ENCODE data around the gene ZFC3H1. TPM values are rescaled to one million over a fixed set of nuclear protein-coding genes. Genes with fewer than 3 reads are reported as not detected.
A peak's percentile ranks its signal among the peaks of the same experiment; 100 is the strongest.

Gene ZFC3H1
- total and polyA plus RNA-seq, 2 of the 13 experiments (the other 11 are each of a cell fraction or from before 2014, with no cell fraction given), result 17.1 to 38.3 TPM

DNA sequence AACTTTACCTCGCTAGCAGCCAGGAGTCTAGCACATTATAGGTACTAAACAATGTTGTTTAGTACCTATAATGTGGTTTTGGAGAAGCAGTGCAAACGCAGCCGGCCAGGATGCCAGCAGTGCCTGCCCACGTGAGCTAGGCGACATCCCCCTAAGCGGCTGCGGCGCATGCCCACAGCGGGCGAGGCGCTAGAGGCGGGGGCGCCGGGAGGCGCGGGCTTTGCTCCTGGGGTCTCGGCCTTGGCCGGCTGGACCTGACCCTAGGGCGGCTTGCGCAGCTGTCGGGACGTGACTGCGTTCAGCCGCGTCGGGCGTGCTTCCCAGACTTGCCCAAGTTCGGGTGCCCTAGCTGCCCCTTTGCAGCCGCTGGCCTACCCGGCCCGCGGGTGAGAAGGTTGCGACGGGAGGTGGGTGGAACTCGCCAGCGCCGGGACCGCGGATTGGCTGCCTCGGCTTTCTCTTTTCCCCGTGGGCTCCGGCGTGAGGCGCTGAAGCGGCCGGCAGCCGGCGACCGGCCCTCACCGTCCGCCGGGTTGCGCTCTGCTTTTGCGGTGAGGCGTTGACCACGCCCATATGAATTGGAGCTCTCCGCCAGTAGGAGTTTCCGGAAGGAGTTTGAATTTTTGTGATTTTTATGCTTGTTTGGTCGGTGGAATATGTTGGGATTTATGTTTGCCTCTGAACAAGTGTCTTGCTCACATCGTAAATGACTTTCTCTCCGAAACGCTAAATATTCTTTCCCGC is 22.4 kb upstream of the ZFC3H1 start, which contains the start of gene TMEM19 (continued):
- TF ChIP-seq NFYB (CRISPR knock-in tag; IDR thresholded peaks at IDR 0.05) (peak; percentile 84), HMGA1 (CRISPR knock-in tag; conservative IDR thresholded peaks at IDR 0.05) (no peak), HNRNPUL1 (IDR thresholded peaks at IDR 0.05; ENCODE audit: low read depth, low read length) (no peak; the same call in 1 of the 2 replicates), RBFOX2 (IDR thresholded peaks at IDR 0.05; ENCODE audit: low read depth, low read length) (peak; percentile 93), RFXANK (CRISPR knock-in tag; IDR thresholded peaks at IDR 0.05) (peak; percentile 77; the same call in 1 of the 2 replicates), ZNF337 (CRISPR knock-in tag; IDR thresholded peaks at IDR 0.05; ENCODE audit: borderline replicate concordance, low read depth) (no peak), ZNF564 (CRISPR knock-in tag; IDR thresholded peaks at IDR 0.05) (no peak), ZNF772 (CRISPR knock-in tag; IDR thresholded peaks at IDR 0.05) (peak; percentile 46; the same call in 1 of the 2 replicates), NFIB (CRISPR knock-in tag; IDR thresholded peaks at IDR 0.05; ENCODE audit: borderline replicate concordance) (no peak), ZNF605 (CRISPR knock-in tag; IDR thresholded peaks at IDR 0.05) (no peak; the same call in 1 of the 2 replicates), ZNF446 (CRISPR knock-in tag; IDR thresholded peaks at IDR 0.05) (no peak), CBX5 (CRISPR knock-in tag; IDR thresholded peaks at IDR 0.05; ENCODE audit: borderline replicate concordance) (peak; percentile 23; the same call in 1 of the 2 replicates), SOX13 (IDR thresholded peaks at IDR 0.05) (no peak), SOX13 (CRISPR knock-in tag; conservative IDR thresholded peaks at IDR 0.05 in 1 of 2, IDR thresholded peaks at IDR 0.05 in 1 of 2) (no peak; a peak in 1 of 4 replicates), ASH2L (IDR thresholded peaks at IDR 0.05; ENCODE audit: insufficient read length, low read depth, low read length) (peak; percentile 89), ZNF777 (CRISPR knock-in tag; IDR thresholded peaks at IDR 0.05) (peak; percentile 59; the same call in 1 of the 2 replicates), ZNF549 (CRISPR knock-in tag; IDR thresholded peaks at IDR 0.05) (no peak), ZNF839 (CRISPR knock-in tag; IDR thresholded peaks at IDR 0.05; ENCODE audit: borderline replicate concordance) (peak; percentile 93; the same call in 1 of the 2 replicates)
- TF ChIP-seq, protein P1, sequence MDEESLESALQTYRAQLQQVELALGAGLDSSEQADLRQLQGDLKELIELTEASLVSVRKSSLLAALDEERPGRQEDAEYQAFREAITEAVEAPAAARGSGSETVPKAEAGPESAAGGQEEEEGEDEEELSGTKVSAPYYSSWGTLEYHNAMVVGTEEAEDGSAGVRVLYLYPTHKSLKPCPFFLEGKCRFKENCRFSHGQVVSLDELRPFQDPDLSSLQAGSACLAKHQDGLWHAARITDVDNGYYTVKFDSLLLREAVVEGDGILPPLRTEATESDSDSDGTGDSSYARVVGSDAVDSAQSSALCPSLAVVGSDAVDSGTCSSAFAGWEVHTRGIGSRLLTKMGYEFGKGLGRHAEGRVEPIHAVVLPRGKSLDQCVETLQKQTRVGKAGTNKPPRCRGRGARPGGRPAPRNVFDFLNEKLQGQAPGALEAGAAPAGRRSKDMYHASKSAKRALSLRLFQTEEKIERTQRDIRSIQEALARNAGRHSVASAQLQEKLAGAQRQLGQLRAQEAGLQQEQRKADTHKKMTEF (CRISPR knock-in tag; IDR thresholded peaks at IDR 0.05), result peak; percentile 91
- TF ChIP-seq, protein P2, sequence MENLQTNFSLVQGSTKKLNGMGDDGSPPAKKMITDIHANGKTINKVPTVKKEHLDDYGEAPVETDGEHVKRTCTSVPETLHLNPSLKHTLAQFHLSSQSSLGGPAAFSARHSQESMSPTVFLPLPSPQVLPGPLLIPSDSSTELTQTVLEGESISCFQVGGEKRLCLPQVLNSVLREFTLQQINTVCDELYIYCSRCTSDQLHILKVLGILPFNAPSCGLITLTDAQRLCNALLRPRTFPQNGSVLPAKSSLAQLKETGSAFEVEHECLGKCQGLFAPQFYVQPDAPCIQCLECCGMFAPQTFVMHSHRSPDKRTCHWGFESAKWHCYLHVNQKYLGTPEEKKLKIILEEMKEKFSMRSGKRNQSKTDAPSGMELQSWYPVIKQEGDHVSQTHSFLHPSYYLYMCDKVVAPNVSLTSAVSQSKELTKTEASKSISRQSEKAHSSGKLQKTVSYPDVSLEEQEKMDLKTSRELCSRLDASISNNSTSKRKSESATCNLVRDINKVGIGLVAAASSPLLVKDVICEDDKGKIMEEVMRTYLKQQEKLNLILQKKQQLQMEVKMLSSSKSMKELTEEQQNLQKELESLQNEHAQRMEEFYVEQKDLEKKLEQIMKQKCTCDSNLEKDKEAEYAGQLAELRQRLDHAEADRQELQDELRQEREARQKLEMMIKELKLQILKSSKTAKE (CRISPR knock-in tag; IDR thresholded peaks at IDR 0.05; ENCODE audit: borderline replicate concordance), result peak; percentile 82; the same call in 1 of the 2 replicates
- TF ChIP-seq, protein P3, sequence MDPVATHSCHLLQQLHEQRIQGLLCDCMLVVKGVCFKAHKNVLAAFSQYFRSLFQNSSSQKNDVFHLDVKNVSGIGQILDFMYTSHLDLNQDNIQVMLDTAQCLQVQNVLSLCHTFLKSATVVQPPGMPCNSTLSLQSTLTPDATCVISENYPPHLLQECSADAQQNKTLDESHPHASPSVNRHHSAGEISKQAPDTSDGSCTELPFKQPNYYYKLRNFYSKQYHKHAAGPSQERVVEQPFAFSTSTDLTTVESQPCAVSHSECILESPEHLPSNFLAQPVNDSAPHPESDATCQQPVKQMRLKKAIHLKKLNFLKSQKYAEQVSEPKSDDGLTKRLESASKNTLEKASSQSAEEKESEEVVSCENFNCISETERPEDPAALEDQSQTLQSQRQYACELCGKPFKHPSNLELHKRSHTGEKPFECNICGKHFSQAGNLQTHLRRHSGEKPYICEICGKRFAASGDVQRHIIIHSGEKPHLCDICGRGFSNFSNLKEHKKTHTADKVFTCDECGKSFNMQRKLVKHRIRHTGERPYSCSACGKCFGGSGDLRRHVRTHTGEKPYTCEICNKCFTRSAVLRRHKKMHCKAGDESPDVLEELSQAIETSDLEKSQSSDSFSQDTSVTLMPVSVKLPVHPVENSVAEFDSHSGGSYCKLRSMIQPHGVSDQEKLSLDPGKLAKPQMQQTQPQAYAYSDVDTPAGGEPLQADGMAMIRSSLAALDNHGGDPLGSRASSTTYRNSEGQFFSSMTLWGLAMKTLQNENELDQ (CRISPR knock-in tag; IDR thresholded peaks at IDR 0.05; ENCODE audit: borderline replicate concordance), result no peak
- TF ChIP-seq, protein P4, sequence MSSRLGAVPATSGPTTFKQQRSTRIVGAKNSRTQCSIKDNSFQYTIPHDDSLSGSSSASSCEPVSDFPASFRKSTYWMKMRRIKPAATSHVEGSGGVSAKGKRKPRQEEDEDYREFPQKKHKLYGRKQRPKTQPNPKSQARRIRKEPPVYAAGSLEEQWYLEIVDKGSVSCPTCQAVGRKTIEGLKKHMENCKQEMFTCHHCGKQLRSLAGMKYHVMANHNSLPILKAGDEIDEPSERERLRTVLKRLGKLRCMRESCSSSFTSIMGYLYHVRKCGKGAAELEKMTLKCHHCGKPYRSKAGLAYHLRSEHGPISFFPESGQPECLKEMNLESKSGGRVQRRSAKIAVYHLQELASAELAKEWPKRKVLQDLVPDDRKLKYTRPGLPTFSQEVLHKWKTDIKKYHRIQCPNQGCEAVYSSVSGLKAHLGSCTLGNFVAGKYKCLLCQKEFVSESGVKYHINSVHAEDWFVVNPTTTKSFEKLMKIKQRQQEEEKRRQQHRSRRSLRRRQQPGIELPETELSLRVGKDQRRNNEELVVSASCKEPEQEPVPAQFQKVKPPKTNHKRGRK (CRISPR knock-in tag; IDR thresholded peaks at IDR 0.05), result peak; percentile 48; the same call in 1 of the 2 replicates

Data from HepG2 (cell line).